ENCODE data around the gene MRPS24.
"Not testable (repeated sequence)": the region's sequence is repeated elsewhere in the genome, so short reads cannot be mapped to it uniquely, and the experiment has no call there.

Gene MRPS24

DNA sequence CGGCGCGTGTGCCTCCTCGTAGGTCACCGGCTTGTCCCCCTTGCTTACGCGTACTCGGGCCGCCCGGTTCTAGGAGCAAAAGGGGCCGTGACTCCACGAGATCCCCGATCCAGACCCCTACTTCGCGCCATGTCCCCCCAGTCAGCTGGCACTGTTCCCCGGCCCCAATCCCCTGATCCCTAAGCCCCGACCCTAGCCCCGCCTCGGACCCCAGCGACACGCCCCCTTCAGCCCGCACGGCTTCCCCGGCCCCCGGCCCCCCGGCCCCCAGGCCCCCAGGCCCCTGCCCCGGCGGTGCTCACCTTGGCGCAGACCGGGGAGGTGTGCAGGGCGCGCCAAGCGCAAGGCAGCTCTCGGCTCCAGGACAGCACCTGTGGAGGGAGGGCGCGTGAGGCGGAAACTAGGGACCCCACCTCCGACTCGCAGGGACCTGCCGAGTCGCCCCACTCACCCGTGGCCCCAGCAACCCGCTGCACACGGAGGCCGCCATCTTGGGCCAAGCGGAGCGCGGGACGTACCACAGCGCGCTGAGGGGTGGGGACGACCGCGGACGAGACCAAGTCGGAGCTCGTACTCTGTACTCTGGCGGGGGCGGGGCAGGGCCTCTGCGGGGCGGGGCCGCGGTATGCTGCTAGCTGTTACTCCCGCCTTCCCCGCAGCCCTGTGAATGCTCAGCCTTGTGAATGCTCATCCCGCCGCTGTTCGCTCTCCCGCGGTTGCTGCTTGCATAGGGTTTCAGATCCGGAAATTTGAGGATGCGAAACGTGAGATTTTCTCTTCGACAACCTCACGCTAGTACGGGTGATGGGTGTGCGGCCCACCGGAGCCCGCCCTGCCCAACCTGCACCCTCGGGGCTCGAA lies at the start of gene MRPS24:
TSS of gene MRPS24 (minus strand) at position 512 of the 861 bp plus-strand sequence. CDS start at position 490, 22 bp downstream.
- peak; percentile 95 for DNase-seq

DNA sequence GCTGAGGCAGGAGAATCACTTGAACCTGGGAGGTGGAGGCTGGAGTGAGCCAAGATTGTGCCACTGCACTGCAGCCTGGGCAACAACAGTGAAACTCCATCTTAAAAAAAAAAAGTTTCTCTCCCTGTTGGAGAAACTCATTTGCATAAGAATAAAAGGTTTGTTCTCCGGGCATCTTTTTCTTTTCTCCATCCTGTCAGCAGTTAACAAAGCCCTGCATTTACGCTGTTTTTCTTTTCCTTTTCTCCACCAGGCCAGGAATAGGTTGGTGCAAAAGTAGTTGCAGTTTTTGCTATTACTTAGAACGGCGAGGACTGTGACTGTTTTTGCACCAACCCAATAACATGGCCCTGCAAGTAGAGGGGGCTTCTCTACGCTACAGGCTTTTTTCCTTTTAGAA lies 46.6 kb upstream of the MRPS24 start:
- no peak for DNase-seq

DNA sequence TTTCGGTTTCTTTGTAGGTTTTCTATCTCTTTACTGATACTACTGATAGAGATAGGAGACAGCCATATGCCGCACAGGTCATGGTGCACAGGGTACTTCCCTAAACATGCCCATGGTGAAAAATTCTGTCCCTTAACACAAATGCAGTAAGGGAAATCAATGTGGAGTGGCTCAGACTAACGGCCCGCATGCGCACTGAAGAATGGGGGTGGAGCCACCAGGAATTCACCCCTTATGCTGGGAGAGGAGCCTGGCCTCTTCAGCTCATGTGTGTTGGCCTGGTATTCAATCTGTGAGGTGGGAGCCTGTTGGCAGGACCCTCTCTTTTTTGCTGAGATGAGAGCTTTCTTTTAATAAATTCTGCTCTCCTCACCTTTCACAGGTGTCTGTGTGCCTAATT lies 45.5 kb upstream of the MRPS24 start:
- DNase-seq = no peak

DNA sequence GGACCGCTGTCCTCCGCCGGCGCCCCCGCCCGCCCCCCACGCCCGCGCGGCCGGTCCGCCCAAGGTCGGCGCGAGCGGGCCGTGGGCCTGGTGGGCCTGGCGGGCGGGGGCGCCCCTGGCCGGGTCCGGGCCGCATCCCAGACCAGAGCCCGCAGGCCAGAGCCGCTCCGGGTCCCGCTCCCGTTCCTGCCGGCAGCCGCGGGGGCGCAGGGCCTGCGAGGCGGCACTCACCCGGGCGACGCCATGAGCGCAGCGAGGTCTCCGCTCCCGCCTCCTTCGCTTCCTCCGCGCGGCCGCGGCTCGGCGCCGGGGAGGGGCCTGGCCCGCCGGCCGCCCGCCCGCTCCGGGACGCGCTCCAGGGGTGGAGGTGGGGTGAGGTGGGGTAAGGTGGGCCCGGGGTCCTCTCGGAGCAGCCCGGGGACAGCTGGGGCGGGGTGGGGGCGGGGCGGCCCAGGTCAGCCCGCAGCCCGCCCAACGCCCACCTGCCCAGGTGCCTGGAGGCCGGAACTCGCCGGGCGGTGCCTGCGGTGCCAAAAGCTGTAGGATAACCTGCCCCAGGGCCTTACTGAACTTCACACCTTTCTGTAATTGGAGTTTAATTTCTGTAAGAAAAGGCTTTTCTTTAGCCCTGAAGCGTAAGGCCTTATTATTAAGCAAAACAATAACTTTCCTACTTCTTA lies 37.2 kb upstream of the MRPS24 start, which contains the start of gene URGCP:
TSS of gene URGCP (minus strand) at position 266 of the 680 bp plus-strand sequence. CDS start at position 245, 21 bp downstream.
- peak; percentile 54 for DNase-seq

DNA sequence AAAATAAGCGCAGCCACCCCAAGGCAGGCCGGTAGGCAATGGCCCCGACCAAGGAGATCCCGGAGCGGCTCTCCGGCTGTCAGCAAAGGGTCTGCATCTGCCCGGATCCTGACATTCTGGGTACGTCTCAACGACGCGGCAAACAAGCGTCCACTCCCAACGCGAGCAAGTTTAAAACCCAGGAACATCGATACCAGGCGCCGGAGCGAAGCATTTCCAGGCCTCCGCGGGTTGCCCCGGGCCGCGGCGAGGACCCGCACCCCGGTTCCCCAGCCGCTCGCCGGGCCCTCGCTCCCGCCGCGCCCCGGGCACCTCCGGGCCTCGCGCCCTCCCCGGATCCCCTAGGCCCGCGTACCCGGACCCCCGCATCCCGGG lies 36.6 kb upstream of the MRPS24 start:
- peak; percentile 14 for DNase-seq

DNA sequence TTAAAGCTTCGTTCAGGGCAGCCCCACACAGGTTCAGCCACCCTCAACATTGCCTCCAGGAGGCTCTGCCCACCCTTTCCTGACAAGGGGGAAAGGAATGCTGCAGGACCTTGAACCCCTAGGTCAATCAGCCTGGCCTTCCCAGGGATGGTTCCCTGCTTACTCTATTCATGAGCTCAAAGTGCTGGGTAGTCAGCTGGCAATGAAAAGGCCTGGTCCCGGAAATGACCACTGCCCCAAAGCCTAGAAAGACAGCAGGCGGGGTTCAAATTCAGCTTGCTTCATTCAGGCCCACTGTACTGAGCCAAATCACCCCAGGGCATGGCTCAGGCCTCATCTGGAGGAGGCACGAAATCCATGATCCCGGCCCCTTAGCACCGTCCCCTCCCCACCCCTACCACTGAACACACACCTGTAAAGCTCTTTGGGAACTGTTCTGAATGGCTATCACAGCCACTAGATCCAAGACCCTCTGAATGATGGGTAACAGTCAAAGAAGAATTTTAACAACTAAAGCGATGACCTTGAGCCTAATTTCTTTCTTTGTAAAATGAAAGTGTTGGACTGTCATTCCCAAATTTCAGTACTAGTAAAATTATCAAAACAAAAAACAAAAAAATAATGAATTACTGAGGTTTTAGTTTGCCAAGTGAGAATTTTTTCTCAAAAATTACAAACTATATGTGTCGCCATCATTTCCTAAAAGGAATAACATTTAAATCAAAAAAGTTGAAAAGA lies 36.1 kb upstream of the MRPS24 start:
- DNase-seq = no peak

DNA sequence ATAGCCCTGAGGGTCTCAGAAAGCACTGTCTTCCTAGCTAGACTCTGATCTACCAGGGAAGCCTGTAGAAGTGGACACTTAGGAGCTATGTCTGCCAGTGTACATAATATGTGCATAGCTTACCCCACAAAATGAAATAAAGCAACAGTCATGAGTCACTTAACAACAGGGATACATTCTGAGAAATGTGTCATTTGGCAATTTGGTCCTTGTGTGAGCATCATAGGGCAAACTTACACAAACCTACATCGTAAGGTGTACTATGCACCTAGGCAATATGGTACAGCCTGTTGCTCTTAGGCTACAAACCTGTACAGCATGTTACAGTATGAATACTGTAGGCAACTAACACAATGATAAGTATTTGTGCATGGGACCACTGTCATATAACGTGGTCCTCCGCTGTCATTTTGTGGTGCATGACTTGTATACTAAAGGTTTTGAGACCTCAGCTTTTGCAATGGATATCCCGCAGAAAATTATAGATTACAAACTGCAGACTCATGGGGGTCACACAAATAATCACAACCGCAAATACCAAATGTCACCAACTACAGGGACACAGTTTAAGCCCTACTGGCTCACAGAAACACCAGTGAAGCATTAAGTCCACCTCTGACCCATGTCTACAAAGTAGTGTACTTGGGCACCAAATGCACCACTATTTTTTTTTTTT lies 35.4 kb upstream of the MRPS24 start:
- no peak for DNase-seq

DNA sequence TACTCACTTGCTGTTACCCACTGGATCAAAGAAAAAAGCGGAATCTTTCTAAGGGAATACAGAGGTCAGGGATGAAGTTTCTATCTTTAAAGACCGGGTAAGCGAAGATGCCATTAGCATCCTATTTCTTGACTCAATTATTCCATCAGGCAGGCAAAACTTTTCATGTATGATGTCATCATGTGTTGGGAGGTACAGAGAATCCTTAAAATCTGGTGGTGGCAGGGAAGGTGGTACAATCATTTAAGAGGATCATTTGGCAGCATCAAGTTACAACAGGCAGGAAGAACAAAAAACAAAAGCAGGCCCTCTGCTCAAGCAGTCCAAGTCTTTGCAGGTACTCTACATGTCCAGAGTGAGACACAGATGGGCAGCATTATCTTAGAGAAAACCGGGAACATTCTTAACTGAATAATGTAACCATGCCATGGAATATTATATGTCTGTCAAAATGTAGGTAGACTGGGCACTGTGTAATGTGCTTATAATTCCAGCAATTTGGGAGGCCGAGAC lies 33.3 kb upstream of the MRPS24 start:
- DNase-seq = no peak

DNA sequence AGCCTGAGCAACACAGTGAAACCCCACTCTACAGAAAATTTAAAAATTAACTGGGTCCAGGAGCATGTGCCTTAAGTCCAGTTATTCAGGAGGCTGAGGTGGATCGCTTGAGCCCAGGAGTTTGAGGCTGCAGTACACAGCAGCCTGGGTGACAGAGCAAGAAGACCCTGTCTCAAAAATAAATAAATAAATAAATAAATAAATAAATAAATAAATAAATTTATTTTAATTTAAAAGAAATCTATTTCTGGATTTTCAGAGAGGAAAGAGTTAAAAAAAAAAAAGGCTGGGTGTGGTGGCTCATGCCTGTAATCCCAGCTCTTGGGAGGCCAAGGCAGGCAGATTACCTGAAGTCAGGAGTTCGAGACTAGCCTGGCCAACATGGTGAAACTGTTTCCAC lies 29.3 kb upstream of the MRPS24 start:
- not testable (repeated sequence) for DNase-seq

DNA sequence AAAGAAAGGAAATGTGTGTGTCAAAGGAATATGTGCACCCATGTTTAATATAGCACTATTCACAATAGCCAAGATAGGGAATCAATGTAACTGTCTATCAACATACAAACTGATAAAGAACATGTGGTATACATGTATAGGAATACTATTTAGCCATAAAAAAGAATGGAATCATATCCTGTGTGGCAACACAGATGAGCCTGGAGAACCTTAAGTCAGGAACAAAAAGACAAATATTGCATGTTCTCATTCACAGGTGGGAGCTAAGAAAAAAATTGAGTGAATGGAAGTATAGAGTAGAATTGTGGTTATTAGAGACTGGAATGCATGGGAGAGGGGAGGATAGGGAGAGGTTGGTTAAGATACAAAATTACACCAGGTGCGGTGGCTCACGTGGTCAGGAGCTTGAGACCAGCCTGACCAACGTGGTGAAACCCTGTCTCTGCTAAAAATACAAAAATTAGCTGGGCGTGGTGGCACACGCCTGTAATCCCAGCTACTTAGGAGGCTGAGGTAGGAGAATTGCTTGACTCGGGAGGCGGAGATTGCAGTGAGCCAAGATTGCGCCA lies 26.6 kb upstream of the MRPS24 start:
- no peak for DNase-seq

DNA sequence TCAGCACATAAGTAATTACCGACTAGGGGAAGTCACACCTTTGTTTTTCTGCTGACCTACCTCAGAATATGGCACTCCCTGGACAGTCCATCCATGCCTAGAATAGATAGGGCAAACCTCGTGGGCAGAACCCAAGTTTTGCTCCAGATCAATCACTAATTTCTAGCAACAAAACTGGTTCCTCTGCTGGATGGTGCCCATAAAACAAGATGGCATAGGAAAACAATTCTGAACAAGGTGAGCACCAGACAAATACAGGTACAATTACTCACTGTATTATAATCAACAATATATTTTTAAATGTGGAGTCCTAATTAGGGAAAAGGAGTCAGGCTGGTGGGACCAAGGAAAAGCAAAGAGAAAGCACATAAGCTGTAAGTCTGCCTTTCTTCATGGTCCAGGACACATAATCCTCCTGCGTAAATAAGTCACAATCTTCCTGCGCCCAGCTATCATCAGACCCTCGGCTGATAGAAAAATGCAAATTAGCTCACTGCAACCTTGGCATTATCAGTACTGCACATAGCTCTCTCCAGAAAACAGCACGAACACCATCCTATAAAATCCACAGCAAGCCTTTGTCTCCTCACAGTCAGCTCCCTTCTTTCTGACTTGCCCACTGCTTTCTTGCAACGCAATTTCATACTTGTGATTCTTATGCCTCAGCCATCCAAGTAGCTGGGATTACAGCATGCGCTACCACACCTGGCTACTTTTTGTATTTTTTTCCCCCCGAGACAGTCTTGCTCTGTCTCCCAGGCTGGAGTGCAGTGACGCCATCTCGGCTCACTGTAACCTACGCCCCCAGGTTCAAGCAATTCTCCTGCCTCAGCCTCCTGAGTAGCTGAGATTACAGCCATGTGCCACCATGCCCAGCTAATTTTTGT lies 22.0 kb upstream of the MRPS24 start:
- DNase-seq = no peak

DNA sequence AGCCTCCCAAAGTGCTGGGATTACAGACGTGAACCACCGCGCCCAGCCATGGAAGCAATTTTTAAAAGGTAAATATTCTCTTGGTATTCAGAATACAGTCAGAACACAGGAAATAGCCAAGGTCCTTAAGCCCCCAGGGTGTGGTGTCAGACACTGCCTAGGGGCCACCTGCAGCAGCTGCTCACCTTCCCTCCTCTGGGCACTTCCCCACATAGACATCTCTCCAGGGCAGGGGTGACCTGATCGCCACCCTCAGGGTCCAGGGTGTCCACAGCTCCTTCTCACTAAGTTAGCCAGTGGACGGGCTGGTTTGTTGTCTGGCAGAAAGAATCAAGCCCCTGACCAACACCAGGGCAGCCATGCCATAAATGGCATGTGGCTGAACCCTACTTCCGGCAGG lies 21.2 kb upstream of the MRPS24 start:
- DNase-seq = no peak

DNA sequence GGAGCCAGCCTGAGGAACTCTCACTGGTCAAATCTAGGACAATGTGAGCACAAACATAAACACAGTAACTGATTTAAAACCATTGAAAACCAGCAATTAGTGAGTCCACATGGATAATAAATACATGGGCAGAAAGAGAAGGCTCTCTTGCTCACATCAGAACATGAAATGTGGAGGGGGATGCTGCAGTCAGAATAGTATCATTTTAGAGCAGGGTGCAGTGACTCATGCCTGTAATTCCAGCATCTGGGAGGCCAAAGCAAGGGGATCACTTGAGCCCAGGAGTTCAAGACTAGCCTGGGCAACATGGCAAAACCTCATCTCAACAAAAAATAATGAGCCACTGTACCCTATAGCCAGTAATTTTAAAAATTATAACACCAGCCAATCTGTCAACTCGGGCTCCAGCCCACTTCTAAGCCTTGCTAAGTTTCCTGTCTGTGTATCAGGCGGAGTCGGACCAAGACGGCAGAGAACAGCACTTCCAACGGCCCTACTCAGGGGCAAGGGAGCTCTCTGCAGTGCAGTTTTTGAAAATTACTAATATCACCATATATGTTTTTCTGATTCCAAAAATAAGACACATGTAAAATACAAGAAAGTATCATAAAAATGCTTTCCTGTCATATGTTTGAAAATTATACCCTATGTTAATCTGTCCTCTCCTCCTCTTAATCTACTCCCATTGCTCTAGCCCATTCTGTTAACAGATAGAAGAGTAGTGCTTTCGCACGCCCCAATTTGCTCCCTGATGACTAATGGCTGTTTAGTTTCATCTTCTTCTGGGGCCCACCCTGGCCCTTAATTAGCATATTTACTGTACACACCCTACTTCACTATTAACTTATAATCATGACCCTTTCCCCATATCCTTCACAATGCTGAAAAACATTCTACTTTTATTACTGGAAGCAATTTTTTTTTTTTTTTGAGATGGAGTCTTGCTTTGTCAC lies 20.0 kb upstream of the MRPS24 start:
- DNase-seq = no peak

DNA sequence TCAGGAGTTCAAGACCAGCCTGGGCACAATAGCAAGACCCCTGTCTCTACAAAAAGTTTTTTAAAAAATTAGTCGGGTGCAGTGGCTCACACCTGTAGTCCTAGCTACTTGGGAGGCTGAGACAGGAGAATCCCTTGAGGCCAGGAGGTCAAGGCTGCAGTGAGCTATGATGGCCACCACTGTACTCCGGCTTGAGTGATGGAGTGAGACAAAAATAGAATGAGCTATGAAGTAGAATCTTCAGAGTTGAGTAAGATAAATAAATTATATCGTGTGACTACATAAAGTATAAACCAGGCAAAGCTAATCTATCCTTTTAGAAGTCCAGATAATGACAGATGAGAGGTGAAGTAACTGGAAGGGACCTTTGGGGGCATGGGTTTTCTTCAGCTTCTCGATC lies 15.3 kb upstream of the MRPS24 start:
- DNase-seq = no peak

DNA sequence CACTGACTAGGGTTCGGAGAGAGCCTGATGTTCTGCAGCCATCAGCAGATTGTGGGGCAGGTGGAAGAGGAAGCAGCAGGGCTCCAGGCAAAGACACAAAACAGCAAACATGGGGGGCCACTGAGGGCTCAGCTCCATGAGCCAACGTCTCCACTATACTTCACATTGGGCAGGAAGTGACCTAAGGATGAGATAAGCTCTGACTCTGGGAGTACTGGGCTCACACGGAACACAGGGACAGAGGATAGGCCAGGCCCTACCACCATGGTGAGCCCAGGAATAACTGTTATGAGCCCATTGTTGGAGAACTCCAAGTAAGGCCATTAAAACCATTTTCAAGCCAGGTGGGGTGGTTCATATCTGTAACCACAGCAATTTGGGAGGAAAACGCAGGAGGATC lies 14.9 kb upstream of the MRPS24 start:
- no peak for DNase-seq

DNA sequence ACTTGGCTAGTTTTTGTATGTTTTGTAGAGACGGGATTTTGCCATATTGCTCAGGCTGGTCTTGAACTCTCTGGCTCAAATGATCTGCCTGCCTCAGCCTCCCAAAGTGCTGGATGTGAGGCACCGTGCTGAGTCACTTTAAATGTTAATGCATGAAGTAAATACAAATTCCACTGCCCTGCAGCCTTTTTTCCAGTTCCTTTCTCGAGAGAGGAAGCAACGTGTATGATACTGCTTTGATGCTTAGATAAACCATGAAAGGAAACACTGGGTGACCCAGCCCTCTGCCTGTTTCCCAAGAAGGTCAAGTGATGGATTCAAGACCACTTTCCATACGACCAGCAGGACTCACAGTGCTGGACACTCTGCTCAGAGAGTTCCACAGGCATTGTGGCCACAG lies 11.3 kb upstream of the MRPS24 start:
- DNase-seq = no peak

DNA sequence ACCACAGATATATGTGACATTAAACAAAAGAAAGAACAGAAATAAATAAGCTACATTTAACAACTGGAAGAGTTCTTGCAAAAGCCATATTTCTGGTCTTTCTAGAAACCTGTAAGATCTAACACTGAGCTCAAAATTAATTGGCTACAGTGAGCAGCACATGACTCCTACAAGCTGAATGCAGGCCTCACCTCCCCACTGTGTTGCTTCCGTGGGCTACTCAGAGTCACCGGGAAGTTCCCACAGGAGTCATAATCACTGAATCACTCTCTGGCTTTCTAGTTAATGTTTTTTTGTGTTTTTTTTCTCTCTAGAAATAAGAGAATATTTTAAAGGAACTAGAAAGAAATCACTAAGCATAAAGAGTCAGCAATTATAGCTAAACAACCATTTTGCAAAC lies 10.2 kb upstream of the MRPS24 start:
- DNase-seq = no peak

DNA sequence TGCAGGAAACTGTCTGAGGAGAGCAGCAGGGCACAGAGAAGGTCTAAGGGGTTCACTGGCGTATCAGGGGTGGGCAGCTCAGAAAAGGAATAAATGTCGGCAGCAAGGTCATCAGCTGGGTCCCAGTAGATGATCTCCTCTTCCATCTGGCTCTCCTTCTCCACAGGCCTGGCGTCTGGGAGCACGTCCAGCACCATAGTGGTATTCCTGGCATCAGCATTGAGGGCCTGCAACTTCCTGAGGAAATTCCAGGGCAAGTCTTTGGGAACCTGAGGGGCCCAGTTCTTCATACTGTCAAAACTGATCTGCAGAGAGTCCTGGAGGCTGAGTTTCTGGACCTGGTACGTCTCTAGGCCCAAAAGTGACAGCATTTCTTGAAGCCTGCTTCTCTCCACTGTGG lies 9.6 kb upstream of the MRPS24 start:
- no peak for DNase-seq

DNA sequence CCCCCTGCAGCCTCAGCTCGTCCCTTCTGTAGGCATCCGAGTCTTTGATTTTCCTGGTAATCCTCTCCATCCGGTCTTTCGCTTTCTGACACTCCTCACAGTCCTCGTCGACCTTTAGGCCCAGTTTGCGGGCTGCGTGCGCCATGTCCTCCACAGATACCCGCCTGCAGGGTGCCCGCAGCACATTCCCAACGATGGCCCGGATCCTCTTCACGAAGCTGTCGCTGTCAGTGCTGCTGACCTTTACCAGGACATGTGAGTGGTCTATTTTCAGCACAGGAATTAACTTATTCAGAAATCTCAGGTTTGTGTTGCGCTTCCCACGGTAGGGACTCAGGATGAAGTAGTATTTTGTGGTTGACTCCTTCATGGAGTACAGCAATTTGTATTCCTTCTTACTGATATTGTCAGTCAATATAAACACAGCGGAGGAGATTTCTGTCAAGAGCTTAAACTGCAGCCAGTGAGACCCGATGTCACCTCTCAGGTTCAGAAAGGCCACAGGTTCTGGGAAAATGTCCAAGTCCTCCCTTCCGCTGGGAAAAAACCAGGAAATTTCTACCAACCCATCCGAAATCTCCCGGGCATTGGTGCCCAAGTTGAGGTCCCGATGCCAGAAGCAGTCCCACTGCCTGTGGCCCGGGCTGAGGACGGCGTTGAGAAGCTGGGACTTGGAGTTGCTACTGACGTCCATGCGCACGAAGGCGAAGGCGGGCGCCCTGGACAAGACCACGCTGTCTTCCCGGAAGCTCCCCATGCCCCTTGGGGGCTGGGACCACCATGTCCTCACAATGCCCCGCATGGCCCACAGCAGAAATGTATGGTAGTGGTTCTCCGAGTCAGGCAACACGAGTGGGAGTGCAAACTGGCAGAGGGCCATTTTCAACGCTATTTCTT lies 8.9 kb upstream of the MRPS24 start:
- DNase-seq = no peak
